ENCODE data around the gene GNAT1.

DNA sequence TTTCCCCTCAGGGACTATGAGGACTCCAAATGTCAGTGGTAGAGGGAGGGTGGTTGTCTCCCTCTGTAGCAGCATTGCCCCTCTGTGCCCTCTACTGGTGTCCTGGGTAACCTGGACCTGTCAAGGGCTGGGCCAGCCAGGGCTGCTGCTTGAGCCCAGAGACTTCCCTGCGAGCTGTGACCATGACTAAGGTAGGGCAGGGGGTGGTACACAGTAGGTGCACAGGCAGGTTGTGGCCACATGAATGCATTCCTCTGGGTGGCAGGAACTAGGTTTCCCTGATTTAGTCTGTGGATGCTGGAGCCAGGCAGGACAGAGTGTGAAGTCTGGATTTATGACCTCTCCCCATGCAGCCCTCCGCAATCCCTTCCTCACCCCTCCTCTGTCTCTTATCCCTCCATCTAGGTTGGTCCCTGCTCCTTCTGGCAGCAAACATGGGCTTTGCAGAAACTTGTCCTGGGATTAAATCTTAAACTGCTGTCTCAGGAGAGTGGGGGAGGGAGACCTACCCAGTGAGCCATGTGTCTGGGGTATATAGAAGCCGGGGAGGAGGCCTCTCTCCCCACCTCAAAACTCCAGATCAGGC, 45.0 kb upstream of the GNAT1 start:
- TF ChIP-seq, protein P1, sequence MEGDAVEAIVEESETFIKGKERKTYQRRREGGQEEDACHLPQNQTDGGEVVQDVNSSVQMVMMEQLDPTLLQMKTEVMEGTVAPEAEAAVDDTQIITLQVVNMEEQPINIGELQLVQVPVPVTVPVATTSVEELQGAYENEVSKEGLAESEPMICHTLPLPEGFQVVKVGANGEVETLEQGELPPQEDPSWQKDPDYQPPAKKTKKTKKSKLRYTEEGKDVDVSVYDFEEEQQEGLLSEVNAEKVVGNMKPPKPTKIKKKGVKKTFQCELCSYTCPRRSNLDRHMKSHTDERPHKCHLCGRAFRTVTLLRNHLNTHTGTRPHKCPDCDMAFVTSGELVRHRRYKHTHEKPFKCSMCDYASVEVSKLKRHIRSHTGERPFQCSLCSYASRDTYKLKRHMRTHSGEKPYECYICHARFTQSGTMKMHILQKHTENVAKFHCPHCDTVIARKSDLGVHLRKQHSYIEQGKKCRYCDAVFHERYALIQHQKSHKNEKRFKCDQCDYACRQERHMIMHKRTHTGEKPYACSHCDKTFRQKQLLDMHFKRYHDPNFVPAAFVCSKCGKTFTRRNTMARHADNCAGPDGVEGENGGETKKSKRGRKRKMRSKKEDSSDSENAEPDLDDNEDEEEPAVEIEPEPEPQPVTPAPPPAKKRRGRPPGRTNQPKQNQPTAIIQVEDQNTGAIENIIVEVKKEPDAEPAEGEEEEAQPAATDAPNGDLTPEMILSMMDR (IDR thresholded peaks at IDR 0.05) = peak; percentile 25; the same call in 1 of the 2 replicates
- no peak for TF ChIP-seq ZFX (IDR thresholded peaks at IDR 0.05; ENCODE audit: borderline replicate concordance)

Data from 22Rv1 (cell line).